GM19239 (cell line): Measurements from ENCODE around the gene ACTN4.
A peak's percentile ranks its signal among the peaks of the same experiment; 100 is the strongest.

Source experiments
- DNase-seq: peaks from one replicate; pipeline ENCODE4 v3.0.0; 2011; ENCODE audit warnings: low spot score; ENCODE audit not compliant: insufficient read length
- FAIRE-seq: peaks from 2 replicates; lab custom pipeline; 2011; peaks lifted over from hg19 to GRCh38; lab: Jason Lieb, UNC

The ACTN4 gene

DNA sequence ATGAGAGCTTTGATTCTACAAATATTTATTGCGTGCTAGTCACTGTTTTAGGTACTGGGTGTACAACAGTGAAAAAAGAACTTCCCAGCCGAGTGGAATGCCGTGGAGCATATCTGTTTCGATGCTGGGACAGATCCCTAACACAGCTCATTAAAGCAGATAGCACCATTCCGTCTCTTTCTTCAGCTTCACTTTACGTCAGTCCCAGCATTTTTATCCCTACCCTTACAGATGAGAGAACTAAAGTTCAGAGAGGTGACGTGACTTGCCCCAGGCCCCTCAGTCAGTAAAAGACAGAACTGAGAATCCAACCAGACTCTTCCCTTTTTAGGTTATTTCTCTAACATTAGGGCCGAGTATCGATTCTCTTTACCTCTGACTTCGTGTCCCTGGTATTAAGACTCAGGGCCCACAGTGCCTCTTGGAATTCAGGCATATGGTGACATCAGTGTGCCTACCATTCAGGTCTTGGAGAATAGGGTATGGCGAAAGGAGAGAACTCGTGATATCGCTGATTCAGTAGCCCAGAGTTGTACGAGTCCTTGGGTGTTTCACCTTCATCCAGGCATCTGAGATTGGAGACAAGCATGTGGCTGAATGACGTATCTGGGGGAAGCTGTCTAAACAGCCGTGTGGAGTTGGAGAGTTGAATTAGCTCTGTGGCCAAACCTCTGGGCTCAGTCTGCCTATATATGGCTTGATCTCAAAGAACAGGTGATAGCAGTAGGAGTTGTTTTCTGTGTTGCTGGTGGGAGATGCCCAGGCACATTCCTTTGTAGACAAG is 27.1 kb downstream of the ACTN4 start:
- FAIRE-seq (peak; percentile 28), DNase-seq (no peak)

DNA sequence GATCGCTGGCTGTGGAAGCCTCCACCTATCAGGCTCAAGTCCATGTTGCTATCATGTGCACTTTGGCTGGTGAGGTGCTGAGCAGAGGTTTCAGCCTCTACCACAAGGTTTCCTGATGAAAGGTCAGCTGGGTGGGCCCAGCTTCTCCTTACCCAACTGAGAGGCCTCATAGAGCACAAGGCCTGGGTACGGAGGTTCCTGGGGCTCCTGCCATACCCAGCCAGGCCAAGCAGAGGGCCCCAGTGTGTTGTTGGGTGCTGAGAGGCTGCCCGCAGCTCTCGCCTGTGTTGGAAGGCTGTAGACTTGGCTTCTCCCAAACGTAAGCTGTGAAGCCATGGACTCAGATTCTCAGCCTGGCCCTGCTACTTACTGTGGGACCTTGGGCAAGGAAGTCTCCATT is 28.2 kb downstream of the ACTN4 start:
- DNase-seq (no peak), FAIRE-seq (peak; percentile 53)

DNA sequence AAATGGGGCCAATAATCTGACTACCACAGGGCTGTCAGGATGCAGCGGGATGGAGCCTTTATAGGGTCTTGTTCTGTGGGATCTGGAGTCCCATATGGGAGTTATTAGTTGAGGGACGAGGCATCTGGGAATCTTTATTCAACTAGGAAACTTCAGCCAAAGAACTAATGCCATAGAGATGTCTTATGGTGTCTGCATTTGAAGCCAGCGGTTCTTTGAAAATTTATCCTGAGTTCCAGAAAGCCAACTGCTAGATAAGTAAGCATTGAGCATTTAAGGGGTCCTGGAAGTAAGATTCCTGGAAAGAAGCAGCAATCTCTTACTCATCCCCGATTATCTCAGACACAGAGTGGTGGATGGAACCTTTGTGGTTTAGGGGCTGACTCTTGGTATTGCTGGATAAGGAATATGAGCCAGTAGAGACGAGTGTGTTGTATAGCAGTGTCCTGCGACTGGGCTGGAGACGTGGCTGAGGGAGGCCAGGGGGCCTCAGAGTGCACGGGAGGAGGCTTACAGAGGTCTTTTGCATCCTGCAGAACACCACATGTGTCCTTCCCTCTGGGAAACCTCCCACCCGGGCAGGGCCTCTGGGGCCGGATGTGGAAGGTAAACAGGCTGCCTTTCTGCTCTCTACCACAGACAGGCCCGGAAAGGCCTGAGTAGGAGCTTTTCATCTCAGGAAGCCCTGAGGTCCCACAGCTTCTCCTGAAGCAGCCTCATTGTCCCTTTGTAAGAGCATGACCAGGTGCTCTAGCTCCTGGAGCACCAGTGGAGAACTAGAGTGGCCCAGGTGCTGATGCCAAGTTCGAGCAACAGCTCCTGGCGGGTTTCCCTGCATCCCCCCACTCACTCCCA is 28.8 kb downstream of the ACTN4 start:
- no peak for FAIRE-seq
- no peak for DNase-seq

DNA sequence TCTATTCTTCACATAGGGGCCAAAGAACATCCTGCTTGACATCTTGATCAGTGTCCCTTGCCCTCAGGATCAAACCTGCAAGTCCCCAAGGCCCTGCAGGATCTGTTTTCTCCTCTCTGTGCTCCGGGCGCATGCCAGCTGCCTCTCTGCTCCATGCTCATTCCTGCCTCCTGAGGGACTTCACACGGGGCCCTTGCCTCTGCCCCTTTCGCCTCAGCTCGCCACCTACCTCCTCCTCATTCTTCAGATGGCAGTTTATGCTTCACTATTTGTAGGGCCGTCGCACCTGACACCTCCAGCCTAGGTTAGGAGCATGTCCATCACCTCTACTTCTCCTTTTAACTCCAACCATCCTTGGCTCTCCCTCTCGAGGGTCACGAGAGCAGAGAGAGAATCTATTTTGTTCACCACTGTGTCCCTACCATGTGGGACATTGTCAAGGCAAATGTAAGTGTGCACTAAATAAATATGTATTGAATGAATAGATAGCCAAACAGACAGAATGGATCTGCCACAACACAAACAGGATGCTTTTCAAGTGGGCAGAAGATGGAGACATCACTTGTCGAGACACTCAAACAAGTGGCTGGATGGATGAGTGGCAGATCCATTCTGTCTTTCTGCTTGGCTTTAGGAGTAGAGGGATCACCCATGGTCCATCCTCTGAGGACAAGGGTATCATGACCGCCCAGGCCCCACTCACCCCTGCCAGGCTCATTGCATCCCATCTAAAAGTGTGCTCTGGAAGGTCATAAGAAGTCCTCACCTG is 29.6 kb downstream of the ACTN4 start:
- DNase-seq = no peak

DNA sequence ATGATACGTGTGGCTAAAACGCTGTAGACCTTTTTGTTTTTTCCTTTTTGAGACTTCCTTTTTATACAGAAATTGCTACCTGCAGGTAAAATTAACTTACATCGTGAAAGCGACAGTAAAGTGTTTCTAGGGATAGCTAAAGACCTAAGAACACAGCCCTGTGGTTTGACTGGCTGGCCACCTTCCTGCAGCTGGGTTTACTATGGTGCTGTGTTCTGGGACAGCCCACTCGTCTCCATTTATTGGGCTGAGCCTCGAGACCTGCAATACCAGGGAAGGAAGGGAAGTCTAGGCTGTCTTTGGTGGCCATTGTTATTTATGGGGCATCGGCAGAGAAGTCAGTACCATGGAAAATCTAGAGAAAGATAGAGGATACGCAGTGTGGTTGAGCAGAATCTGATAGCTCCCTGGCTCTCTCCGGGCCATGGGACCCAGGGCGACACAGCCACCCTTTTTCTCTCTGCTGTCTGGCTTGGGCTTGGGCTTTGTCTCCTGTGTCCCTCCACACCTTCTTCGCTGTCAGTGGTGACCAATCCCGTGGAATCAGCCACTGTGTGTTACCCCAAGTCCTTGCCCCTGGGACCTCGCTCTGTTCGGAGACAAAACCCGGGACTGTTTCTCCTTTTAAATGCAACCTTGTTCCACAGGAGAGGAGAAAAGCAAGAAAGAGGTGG is 30.9 kb downstream of the ACTN4 start:
- peak; percentile 4 for FAIRE-seq
- DNase-seq = no peak

More for the DNA sequence above, 29.6 kb downstream of the ACTN4 start:
- peak; percentile 11 for FAIRE-seq

DNA sequence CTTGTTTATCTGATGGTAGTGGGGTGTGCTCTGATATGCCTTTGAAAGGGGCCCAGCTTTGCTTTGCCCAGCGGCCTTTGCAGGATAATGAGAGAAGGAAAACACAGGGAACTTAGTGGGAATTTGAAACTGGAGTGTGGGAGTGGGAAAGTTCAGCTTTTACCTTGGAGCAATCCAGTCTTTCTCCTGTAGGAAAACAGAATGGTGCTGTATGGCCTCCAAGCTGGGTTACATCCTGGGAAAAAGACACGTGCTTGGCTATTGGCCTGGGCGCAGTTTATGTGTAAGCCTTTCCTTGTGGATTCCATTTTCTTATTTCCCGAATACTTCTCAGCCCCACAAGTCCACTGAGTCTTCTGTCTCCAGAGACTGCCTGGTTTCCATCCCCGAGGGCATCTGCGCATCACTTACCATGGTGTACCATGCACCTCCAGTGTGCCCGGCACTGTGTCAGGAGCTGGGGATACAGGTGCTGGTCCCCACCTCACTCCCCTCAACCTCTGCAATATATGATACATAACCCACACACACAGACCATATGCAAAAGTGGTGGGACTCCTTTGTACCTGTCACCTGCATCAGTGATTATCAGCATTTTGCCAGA is 31.5 kb downstream of the ACTN4 start:
- DNase-seq (no peak), FAIRE-seq (no peak)

DNA sequence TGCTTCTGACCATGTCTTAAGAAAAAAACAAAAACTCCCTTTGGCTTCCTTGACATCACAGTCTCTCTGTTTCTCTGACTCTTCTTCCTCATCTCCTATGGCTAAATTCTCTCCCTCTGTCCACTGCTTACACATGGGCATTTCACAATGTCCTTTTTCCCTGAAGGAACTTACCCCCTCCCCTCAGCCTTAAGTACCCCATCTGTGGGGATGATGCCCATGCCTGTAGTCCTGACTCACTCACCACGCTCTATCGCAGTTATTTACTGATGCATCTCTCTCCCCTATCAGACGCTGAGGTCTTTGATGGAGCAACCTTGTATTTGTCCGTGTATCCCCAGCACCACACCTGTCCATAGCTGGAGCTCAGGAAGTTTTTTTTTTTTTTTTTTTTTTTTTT is 32.4 kb downstream of the ACTN4 start:
- FAIRE-seq = no peak
- no peak for DNase-seq

DNA sequence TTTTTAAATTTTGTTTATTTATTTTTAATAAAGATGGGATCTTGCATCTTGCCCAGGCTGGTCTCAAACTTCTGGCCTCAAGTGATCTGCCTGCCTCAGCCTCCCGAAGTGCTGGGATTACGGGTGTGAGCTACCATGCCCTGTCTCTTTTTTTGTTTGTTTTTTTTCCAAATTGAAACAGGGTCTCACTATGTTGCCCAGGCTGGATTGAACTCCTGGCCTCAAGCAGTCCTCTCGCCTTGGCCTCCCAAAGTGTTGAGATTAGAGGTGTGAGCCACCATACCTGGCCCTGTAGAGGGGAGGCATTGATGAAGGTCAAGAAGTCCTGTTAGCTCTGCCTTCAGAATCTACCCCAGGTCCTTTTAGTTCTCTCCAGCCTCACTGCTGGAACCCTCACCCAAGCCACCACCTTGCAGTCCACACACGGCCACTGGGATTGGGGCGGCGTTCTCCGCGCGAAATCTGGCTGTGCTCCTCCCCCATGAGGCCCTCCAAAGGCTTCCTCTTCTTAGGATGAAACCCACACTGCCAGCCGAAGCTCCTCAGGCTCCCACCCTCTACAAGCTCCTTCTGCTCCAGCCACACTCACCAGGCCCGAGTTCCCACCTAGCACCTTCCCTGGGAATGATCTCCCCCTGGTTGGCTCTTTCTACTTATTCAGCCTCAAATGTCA is 34.9 kb downstream of the ACTN4 start:
- DNase-seq (no peak), FAIRE-seq (no peak)

DNA sequence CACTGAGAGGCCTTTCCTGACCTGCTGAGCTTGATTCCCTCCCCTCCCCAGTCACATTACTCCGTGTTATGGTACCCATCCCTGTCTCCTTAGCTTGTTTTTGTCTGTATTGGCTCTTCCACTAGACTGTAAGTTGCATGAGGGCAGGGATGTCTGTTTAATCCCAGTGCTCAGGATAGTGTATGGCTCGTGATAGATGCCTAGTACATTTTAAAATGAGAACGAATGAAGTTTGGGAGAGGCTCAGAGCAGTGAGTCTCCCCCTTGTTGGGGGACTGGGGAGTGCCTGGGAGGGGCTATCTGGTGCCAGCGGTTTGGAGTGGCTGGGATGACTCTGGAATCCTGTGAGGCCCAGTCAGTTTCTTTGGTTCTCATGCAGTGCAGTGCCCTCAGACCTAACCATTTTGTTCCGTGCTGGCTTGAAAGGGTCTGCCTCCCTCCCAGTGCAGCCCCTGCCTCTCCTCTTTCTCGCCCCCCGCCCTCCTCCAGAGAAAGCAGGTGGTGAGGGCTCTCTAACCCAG is 35.5 kb downstream of the ACTN4 start:
- FAIRE-seq (no peak), DNase-seq (no peak)

DNA sequence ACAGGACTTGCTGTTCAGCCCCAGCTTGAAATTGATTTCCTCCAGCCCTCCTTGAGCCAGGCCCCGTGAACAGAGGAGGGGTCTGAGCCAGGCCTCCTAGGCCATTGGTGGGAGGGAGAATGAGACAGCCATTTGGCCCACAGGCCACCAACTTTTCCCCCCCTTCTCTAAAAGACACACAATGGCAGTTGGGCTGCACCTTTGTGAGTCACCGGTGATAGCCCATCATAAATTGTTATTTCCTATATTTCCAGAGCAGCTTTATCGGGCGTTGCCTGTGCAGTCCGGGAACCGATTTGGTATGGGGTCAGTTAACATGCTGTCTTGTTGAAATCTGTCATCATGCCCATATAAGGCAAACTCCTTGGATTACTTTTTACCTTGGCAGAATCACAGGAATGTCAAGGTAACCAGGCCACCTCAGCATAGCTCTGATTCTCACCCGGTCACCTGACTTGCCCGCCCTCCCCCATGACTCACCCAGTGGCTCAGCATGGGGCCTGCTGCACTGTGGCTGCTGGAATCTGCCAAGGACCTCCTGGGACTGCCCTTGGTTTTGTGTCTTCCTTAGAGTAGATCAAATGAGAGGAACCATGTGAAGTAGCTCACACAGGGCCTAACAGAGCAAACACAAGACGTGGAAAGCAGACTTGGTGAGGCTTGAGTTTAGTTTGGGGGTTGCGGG is 36.1 kb downstream of the ACTN4 start:
- FAIRE-seq = no peak
- DNase-seq = no peak

DNA sequence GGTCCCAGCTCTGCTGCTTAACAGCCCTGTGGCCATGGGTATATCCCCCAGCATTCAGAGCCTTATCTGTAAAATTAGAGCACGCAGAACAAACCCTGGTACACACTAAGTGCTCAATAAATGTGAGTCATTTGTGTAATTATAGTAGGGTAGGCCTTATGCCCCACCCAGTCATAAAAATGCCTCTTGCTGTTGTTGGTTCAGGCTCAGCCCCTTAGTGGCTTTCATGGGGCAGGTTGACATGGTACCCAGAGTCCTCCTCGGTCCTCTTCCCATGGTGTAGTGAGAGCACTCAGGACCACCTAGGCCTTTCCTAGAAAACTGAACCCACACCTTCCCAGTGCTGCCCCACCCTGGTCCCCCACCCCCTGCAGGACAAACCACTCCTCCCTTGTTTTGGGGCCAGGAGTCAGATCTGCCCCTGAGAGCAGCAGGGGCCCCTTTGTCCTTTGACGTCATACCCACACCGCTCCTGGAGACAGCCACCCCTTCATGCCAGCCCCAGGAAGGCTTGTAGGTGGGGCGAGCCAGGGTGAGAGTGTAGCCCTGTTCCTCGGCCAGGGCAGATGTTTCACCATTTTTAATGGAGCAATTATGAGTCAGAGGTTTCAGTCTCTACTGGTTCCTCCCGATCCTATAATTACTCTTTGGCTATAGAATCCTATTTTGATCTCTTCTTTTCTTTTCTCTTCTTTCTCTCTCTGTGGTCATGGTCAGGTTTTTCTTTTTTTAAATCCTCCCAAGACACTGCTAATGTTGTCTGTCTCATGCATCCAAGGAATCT is 36.8 kb downstream of the ACTN4 start:
- DNase-seq (no peak), FAIRE-seq (peak; percentile 8)

DNA sequence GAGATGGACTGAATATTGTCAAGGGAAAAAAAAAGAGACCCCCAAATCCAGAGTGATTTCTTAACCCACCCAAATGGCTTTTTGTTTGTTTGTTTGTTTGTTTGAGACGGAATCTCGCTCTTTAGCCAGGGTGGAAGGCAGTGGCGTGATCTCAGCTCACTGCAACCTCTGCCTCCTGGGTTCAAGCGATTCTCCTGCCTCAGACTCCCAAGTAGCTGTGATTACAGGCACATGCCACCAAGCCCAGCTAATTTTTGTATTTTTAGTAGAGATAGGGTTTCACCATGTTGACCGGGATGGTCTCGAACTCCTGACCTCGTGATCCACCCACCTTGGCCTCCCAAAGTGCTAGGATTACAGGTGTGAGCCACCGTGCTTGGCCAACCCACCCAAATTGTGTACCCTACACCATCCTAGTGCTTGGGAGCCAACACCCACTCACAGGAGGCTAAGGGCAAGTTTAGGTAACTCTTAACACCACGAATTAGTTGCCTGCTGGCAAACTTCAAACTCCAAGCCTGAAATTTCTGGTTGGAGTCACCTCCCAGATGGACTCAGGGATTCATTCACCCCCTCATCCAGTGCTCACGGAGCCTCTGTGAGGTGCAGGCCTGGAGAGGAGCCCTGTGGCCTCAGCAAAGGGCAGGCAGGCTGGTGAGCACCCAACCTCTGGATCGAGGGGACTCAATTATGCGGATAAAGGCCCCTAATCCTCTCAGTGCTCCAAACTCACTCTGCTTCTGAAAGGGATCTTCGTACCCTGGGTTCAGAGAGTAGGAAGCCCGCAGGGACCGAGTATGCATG is 37.6 kb downstream of the ACTN4 start:
- FAIRE-seq (no peak), DNase-seq (no peak)

DNA sequence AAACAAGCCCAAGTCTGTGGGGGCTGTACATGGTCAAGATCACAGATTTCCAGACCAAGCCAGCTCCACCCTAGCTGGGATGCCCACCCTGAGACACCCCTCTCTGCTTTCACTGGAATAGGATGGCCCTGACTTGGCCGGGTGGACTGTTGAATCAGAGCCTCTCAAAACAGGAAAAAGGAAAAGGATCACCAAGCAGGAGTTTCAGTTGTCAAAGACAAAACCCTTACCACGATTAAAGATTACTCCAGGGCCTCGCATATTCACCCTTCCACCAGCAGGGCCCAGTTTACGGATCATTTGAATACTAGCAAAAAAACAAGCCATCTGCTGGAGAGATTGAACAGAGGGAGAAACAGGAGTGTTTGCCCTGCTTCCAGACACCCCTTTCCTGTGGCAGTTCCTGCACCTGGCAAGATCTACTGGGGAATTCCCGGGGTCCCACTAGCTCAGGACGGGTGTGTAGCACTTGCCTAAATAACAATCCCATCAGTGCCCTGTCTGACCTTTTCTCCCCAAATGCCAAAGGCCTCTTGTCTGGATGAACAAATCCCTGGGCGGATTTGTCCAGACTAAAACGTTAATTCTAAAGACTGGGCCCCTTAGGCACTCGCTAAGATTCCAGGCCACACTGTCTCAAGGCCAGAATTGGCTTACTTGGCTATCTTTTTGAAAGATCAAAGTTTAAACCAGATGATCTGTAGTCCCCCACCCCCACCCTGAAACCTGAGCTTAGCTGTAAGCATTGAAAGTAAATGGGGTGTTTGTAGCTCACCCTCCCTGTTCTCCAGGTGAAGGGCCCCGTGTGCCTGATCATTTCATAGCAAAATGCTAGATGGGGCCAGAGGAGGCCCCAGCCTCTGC is 38.4 kb downstream of the ACTN4 start:
- no peak for FAIRE-seq
- DNase-seq = no peak

DNA sequence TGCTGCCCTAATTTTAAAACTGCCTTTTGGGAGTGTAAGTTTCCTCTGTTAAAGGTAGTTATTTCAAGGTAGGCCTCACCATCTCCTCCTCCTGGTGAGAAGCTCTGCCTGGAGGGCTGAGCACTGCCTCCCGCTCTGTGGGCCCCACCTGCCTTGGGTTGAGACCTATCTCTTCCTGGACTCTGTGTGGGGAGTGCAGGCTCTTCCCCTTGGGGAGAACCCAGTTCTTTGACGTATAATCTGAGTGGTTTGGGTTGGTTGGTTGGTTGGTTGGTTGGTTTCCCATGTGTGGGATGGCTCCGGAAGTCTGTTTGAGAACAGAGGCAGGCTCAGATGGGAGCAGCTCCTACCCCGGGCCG is 39.1 kb downstream of the ACTN4 start:
- DNase-seq = no peak
- FAIRE-seq = no peak

DNA sequence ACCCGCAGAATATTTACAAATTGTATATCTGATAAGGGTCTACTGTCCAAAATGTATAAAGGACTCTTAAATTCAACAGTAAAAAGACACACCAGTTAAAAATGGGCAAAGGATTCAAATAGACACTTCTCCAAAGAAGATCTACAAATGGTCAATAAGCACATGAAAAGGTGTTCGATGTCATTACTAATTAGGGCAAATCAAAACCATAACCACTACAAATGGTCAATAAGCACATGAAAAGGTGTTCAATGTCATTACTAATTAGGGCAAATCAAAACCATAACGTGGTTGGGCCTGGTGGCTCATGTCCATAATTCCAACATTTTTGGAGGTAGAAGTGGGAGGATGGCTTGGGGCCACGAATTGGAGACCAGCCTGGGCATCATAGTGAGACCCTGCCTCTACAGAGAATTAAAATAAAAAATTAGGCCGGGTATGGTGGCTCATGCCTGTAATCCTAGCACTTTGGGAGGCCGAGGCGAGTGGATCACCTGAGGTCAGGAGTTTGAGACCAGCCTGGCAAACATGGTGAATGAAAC is 40.5 kb downstream of the ACTN4 start:
- no peak for FAIRE-seq
- no peak for DNase-seq

DNA sequence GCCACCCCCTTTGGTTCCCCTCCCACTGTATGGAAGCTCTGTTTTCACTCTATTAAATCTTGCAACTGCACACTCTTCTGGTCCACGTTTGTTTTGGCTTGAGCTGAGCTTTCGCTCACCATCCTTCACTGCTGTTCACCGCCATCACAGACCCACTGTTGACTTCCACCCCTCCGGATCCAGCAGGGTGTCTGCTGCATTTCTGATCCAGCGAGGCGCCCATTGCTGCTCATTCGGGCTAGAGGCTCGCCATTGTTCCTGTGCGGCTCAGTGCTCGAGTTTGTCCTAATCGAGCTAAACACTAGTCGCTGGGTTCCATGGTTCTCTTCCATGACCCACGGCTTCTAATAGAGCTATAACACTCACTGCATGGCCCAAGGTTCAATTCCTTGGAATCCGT is 42.7 kb downstream of the ACTN4 start:
- DNase-seq = no peak
- FAIRE-seq = no peak
